ENCODE results near the gene FAM83D.

DNA sequence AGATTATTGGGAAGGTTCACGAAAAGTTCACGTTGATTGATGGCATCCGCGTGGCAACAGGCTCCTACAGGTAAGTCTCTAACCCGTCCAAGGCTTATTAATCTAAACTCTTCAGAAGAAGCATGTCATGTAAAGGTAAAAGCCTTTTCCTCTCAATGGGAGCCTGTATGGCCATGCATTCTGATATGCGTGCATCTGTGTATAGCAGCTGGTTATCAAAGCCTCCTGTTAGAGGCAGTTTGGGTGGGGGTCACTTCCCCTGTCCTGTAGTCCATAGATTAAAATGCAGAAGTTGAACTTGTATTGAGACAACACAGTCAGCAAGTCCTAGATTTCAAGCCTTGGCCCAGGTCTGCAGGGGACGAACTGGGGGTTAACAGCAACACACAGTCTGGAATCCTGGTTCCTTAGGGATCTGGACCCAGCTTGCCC is 21.7 kb downstream of the FAM83D start:
- TF ChIP-seq, protein P1, sequence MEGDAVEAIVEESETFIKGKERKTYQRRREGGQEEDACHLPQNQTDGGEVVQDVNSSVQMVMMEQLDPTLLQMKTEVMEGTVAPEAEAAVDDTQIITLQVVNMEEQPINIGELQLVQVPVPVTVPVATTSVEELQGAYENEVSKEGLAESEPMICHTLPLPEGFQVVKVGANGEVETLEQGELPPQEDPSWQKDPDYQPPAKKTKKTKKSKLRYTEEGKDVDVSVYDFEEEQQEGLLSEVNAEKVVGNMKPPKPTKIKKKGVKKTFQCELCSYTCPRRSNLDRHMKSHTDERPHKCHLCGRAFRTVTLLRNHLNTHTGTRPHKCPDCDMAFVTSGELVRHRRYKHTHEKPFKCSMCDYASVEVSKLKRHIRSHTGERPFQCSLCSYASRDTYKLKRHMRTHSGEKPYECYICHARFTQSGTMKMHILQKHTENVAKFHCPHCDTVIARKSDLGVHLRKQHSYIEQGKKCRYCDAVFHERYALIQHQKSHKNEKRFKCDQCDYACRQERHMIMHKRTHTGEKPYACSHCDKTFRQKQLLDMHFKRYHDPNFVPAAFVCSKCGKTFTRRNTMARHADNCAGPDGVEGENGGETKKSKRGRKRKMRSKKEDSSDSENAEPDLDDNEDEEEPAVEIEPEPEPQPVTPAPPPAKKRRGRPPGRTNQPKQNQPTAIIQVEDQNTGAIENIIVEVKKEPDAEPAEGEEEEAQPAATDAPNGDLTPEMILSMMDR (IDR thresholded peaks at IDR 0.05), result no peak
- TF ChIP-seq POLR2A (IDR thresholded peaks at IDR 0.05), result no peak

All from breast epithelium (tissue), 3 donors.